ENCODE measurements around the gene HMX2.

DNA sequence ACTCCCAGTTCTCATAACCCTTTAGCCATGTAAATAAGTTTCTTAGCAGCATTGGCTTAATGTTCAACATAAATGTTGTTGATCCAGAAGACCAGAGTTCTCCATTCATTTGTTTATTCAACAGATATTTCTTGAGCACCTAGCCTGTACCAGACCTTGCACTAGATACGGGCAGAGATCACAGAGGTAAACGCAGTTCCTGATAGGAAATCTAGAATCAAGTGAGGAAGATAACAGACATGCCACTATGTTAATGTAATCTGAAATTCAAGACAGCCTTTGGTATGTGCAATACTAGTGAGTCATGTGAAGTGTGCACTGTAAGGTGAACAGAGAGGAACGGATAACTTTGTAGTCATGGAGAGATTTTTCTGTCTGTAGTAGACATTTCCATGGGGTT is 9.3 kb downstream of the HMX2 start:
- TF ChIP-seq POLR2A (IDR thresholded peaks at IDR 0.05; ENCODE audit: low read depth) (no peak), EP300 (IDR thresholded peaks at IDR 0.05) (no peak)
